GM18868 (cell line): ENCODE measurements around the gene NOP9.
A peak's percentile ranks its signal among the peaks of the same experiment; 100 is the strongest.

ENCODE experiments used
- ATAC-seq: cut with Tn5 transposase; IDR thresholded peaks from one replicate; pipeline ENCODE4 v1.9.1; 2021; ENCODE audit warnings: mild to moderate bottlenecking, moderate library complexity; ENCODE audit not compliant: unreplicated experiment

Gene NOP9

GRCh38 chr14:24299255-24300191 is at the start of gene NOP9, which contains the start of gene DHRS1:
NOP9 (plus strand) TSS chr14:24299850; CDS start chr14:24299955, 105 bp downstream.
DHRS1 (minus strand) TSS chr14:24299780; CDS start chr14:24299106, 674 bp downstream.
- ATAC-seq = peak; percentile 63

GRCh38 chr14:24250354-24250753 is 49.3 kb upstream of the NOP9 start:
- no peak for ATAC-seq

GRCh38 chr14:24251880-24252288 is 47.8 kb upstream of the NOP9 start:
- no peak for ATAC-seq

- ATAC-seq = no peak
These were observed 47.1 kb upstream of the NOP9 start for GRCh38 chr14:24252289-24253124.

GRCh38 chr14:24253936-24254335 is 45.7 kb upstream of the NOP9 start:
- ATAC-seq = no peak

- no peak for ATAC-seq
These were observed 44.8 kb upstream of the NOP9 start for GRCh38 chr14:24254630-24255392.

GRCh38 chr14:24255438-24255837 is 44.2 kb upstream of the NOP9 start:
- no peak for ATAC-seq

- no peak for ATAC-seq
These were observed 43.5 kb upstream of the NOP9 start for GRCh38 chr14:24255931-24256711.

GRCh38 chr14:24256960-24257359 is 42.7 kb upstream of the NOP9 start:
- ATAC-seq = no peak

GRCh38 chr14:24258119-24258518 is 41.5 kb upstream of the NOP9 start:
- no peak for ATAC-seq

GRCh38 chr14:24258548-24259265 is 40.9 kb upstream of the NOP9 start:
- no peak for ATAC-seq

GRCh38 chr14:24259282-24260025 is 40.2 kb upstream of the NOP9 start:
- no peak for ATAC-seq

GRCh38 chr14:24260026-24260779 is 39.4 kb upstream of the NOP9 start:
- ATAC-seq = no peak

GRCh38 chr14:24260780-24261157 is 38.9 kb upstream of the NOP9 start:
- no peak for ATAC-seq

- ATAC-seq = no peak
These were observed 38.2 kb upstream of the NOP9 start for GRCh38 chr14:24261256-24261968.

- ATAC-seq = no peak
These were observed 37.7 kb upstream of the NOP9 start for GRCh38 chr14:24261969-24262327.
